DND-41 (cell line): Measurements from ENCODE around the gene TRIM15.

ENCODE experiments used
- ATAC-seq: fragments of 200-7000 bp; cut with Tn5 transposase; 3 replicates; pipeline ENCODE4 v1.9.1; 2021; ENCODE audit warnings: low read depth; ENCODE audit not compliant: insufficient read depth
- DNase-seq: peaks from one replicate; pipeline ENCODE4 v3.0.0-alpha.2; 2020
- H2AFZ ChIP-seq: 2 replicates; pipeline ENCODE4 v1.6.0; 2012; ENCODE audit warnings: low read depth, low read length
- H3K27ac ChIP-seq: 2 replicates; pipeline ENCODE4 v1.5.1; 2012; ENCODE audit warnings: low read length, inconsistent platforms
- H3K27me3 ChIP-seq: fragments of 200-600 bp; sonication (generic); 2 replicates; pipeline ENCODE4 v1.6.0; 2012; ENCODE audit warnings: low read length, mild to moderate bottlenecking, inconsistent platforms; ENCODE audit not compliant: insufficient read depth, poor library complexity
- H3K36me3 ChIP-seq: 2 replicates; pipeline ENCODE4 v1.5.1; 2012; ENCODE audit warnings: low read length, inconsistent platforms; ENCODE audit not compliant: insufficient read depth
- H3K4me1 ChIP-seq: 2 replicates; pipeline ENCODE4 v1.5.1; 2012; ENCODE audit warnings: mild to moderate bottlenecking, low read length; ENCODE audit not compliant: insufficient read depth
- H3K4me2 ChIP-seq: 2 replicates; pipeline ENCODE4 v1.6.0; 2012; ENCODE audit warnings: mild to moderate bottlenecking, moderate library complexity, low read length, inconsistent platforms; ENCODE audit not compliant: insufficient read depth
- H3K4me3 ChIP-seq, 2 experiments: fragments of 200-600 bp in 1 of 2; shearing (Covaris generic) in 1 of 2; 2 replicates each; pipeline ENCODE4 v1.5.1; 2012 to 2016; ENCODE audit warnings: inconsistent platforms in 2 of 2, low read length in 2 of 2, mild to moderate bottlenecking in 2 of 2, low read depth in 1 of 2, moderate library complexity in 1 of 2
- H3K79me2 ChIP-seq: 2 replicates; pipeline ENCODE4 v1.6.0; 2012; ENCODE audit warnings: low read length, inconsistent platforms; ENCODE audit not compliant: insufficient read depth
- H3K9ac ChIP-seq: 2 replicates; pipeline ENCODE4 v1.6.0; 2012; ENCODE audit warnings: low read depth, mild to moderate bottlenecking, inconsistent platforms, low read length, moderate library complexity
- H3K9me3 ChIP-seq: 2 replicates; pipeline ENCODE4 v1.5.1; 2012; ENCODE audit warnings: low read length, moderate library complexity, mild to moderate bottlenecking, inconsistent platforms; ENCODE audit not compliant: insufficient read depth, severe bottlenecking
- H4K20me1 ChIP-seq: 2 replicates; pipeline ENCODE4 v1.6.0; 2012; ENCODE audit warnings: low read length; ENCODE audit not compliant: insufficient read depth
- EZH2 ChIP-seq: IDR thresholded peaks from 3 replicates; pipeline ENCODE4 v1.6.1; 2012; ENCODE audit warnings: borderline replicate concordance, low read depth, mild to moderate bottlenecking, moderate library complexity, low read length, inconsistent platforms; ENCODE audit not compliant: severe bottlenecking
- TF ChIP-seq, protein P1 (sequence below): IDR thresholded peaks from 2 replicates; pipeline ENCODE4 v1.5.1; 2012; ENCODE audit warnings: borderline replicate concordance, low read length, moderate library complexity, mild to moderate bottlenecking; ENCODE audit not compliant: poor library complexity, severe bottlenecking; ENCODE audit errors: extremely low read depth

The TRIM15 gene

DNA sequence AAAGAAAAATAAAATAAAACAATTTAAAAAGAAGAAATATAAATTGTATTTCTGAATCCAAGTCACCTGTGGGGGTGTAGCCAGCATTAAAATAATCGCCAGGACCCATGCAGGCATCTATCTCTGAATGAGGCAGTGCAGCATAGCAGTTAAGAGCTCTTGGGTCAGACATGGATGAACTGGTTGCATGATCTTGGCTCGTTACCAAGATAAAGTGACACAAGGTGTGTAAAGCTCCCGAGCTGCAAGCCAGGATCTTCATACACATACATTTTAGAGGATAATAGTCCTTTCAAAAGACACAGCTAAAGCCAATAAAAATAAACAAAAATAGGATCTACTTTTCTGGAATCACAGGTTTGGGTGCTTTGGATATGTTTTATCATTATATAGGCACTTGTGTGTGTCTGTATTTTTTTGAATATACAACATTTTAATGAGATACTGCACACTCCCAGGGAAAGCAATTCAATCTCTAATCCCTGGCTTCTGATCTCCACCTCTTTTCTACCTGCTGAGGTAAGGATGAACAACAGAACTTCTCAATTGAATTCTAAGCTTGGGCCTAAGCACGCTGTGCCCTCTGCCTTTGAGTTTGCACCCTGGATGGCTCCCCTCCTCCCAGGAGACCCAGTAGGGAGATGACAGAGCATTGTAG lies 11.2 kb upstream of the TRIM15 start:
- Histone ChIP-seq H3K9me3 (no peaks in the 10 kb centered on the region), H4K20me1 (peaks cover 2% of the 10 kb centered on the region; the same call in 1 of the 2 replicates), H3K4me3 (no peak overlapping the region), H2AFZ (no peak overlapping the region), H3K9ac (no peak overlapping the region), H3K36me3 (no peaks in the 10 kb centered on the region), H3K79me2 (no peaks in the 10 kb centered on the region), H3K4me1 (no peaks in the 10 kb centered on the region), H3K27me3 (peaks cover 37% of the 10 kb centered on the region), H3K27ac (no peak overlapping the region), H3K4me2 (no peak overlapping the region)
- ATAC-seq (no peak), DNase-seq (no peak)
- no peak for TF ChIP-seq EZH2
- TF ChIP-seq, protein P1, sequence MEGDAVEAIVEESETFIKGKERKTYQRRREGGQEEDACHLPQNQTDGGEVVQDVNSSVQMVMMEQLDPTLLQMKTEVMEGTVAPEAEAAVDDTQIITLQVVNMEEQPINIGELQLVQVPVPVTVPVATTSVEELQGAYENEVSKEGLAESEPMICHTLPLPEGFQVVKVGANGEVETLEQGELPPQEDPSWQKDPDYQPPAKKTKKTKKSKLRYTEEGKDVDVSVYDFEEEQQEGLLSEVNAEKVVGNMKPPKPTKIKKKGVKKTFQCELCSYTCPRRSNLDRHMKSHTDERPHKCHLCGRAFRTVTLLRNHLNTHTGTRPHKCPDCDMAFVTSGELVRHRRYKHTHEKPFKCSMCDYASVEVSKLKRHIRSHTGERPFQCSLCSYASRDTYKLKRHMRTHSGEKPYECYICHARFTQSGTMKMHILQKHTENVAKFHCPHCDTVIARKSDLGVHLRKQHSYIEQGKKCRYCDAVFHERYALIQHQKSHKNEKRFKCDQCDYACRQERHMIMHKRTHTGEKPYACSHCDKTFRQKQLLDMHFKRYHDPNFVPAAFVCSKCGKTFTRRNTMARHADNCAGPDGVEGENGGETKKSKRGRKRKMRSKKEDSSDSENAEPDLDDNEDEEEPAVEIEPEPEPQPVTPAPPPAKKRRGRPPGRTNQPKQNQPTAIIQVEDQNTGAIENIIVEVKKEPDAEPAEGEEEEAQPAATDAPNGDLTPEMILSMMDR, result no peak

DNA sequence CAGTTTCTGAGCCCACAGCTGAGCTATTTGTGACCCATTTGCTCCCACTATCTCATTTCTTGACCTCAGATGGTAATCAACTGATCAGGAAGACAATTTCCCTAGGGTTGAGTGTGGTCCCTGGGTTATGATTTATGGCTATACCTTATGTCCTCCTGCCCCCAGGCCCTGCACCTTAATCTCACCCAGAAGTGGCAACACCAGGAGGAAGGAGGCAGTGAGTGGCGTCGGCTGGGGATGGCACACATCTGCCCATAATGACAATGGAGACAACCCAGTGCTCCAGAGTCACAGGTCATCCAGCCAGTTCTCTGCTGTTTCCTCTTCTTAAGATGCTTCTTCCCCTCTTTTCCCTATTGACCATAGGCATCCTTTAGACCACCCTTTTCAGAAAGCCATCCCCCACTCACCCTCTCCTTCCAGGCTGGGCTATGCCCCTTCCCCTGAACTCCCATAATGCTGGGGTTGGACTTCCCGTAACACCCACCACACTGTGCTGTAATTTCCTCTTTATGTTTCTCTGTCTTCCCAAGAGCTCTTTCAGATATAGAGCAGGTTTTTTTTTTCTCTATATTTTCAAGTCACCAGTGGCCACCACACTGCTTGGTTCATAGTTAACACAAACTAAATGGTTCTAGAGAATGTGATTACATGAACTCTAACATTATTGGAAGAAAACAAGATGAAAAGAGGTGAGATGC lies 10.3 kb upstream of the TRIM15 start:
- H4K20me1 ChIP-seq, result peaks cover 2% of the 10 kb centered on the region; the same call in 1 of the 2 replicates
- no peak for DNase-seq

DNA sequence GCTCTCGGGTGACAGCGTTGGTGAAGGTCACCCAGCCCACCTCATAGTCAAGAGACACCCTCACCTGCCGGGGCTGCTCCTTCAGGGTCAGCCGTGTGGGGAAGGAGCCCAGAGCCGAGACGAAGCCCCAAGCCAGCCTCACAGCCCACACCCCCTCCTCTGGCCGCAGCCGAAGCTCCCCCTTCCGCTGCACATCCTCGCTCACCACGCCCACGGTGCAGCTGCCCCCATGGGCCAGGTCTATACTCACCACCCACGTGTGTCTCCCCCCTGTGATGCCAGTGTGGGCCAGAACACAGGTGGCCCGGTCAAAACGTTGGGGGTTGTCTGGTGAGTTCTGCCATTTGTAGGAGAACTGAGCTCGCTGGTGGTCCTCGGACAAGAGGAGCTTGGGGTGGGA lies 9.3 kb upstream of the TRIM15 start:
- H4K20me1 ChIP-seq, result peaks cover 2% of the 10 kb centered on the region; the same call in 1 of the 2 replicates
- H2AFZ ChIP-seq, result no peak overlapping the region
- H3K9me3 ChIP-seq, result no peaks in the 10 kb centered on the region
- no peaks in the 10 kb centered on the region for H3K79me2 ChIP-seq
- ATAC-seq, result no peak
- H3K4me2 ChIP-seq, result no peak overlapping the region
- DNase-seq, result no peak
- H3K4me3 ChIP-seq, result no peak overlapping the region
- no peaks in the 10 kb centered on the region for H3K36me3 ChIP-seq
- no peak overlapping the region for H3K27ac ChIP-seq
- no peak overlapping the region for H3K9ac ChIP-seq
- H3K27me3 ChIP-seq, result peaks cover 27% of the 10 kb centered on the region
- TF ChIP-seq EZH2, result no peak
- TF ChIP-seq, protein P1, result no peak
- H3K4me1 ChIP-seq, result no peaks in the 10 kb centered on the region

More for the DNA sequence above, 10.3 kb upstream of the TRIM15 start:
- Histone ChIP-seq H2AFZ (no peak overlapping the region), H3K79me2 (no peaks in the 10 kb centered on the region), H3K27me3 (peaks cover 30% of the 10 kb centered on the region), H3K4me1 (no peaks in the 10 kb centered on the region), H3K27ac (no peak overlapping the region), H3K4me2 (no peak overlapping the region), H3K36me3 (no peaks in the 10 kb centered on the region), H3K9me3 (no peaks in the 10 kb centered on the region), H3K9ac (no peak overlapping the region), H3K4me3 (no peak overlapping the region)
- no peak for TF ChIP-seq EZH2
- TF ChIP-seq, protein P1, result no peak
- no peak for ATAC-seq
